GM12801 (cell line): ENCODE measurements around the gene LRRFIP2.

Experiments used
- TF ChIP-seq, protein P1 (sequence below): IDR thresholded peaks from one replicate; pipeline ENCODE4 v1.5.1; 2011; ENCODE audit warnings: control low read depth; ENCODE audit not compliant: insufficient read length; ENCODE audit errors: extremely low read depth

LRRFIP2 gene

DNA sequence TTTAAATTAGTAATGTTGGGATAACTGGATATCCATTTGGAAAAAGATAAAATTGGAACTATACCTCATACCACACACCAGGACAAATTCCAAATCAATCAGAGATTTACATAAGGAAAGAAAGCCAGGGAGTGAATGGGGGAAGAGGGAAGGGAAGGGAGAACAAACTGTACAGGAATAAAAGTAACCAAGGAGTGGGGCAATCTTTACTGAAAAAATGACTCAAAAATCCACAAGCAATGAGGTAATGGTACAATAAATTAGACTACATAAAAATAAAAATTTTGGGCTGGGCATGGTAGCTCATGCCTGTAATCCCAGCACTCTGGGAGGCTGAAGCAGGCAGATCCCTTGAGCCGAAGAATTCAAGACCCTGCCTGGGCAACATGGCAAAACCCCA lies 98.4 kb downstream of the LRRFIP2 start:
- TF ChIP-seq, protein P1, sequence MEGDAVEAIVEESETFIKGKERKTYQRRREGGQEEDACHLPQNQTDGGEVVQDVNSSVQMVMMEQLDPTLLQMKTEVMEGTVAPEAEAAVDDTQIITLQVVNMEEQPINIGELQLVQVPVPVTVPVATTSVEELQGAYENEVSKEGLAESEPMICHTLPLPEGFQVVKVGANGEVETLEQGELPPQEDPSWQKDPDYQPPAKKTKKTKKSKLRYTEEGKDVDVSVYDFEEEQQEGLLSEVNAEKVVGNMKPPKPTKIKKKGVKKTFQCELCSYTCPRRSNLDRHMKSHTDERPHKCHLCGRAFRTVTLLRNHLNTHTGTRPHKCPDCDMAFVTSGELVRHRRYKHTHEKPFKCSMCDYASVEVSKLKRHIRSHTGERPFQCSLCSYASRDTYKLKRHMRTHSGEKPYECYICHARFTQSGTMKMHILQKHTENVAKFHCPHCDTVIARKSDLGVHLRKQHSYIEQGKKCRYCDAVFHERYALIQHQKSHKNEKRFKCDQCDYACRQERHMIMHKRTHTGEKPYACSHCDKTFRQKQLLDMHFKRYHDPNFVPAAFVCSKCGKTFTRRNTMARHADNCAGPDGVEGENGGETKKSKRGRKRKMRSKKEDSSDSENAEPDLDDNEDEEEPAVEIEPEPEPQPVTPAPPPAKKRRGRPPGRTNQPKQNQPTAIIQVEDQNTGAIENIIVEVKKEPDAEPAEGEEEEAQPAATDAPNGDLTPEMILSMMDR, result no peak

DNA sequence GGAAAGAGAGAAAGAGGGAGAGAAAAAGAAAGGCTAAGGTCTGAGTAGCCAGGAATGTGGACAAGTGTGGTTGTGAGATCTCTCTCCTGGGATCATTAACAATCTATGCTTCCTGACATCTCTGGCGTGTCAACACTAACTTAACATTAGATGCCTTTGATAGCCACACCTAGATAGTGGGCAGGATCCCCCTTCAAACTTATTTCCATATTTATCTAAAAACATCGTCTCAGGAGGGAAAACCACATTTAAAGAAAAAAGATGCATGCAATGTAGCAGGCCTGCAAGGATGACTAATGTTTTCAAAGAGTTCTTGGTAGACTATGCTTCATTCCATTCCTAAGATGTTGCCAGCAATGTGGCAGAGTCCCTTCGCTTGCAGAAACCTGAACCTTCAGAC lies 100.2 kb downstream of the LRRFIP2 start:
- TF ChIP-seq, protein P1, result no peak

DNA sequence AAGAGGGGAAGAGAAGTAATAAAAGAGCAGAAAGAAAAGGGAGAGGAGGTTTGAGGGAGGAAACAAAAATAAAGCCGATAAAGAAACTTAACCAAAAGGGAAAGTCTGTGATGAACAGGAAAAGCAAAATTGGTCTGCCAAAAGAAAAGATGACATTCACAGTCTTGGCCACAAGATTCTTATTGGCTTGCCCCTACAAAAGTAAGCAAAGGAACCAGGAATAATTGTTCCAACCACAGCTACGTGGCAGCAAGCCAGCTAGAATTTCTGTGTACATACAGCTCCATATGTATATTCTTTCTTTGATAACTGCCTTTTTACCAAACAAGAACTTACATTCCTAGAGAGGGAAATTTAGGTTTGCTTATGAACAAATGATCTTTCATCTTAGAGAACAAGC lies 101.5 kb downstream of the LRRFIP2 start:
- TF ChIP-seq, protein P1, result no peak

DNA sequence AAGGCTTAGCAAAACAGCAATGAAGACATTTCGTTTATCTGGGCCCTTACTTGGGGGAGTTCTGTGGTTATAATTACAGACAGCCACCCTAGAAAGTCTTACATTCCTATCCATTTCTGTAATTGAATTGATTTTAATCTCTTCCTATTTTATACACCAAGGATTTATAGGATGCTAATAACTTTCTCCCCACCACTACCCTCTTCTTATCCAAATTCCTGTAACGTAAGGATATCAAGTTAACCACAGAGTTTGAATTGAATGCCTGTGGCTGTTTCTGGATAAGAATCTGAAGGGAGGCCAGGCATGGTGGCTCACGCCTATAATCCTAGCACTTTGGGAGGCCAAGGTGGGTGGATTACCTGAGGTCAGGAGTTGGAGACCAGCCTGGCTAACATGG lies 102.5 kb downstream of the LRRFIP2 start:
- TF ChIP-seq, protein P1, result no peak

DNA sequence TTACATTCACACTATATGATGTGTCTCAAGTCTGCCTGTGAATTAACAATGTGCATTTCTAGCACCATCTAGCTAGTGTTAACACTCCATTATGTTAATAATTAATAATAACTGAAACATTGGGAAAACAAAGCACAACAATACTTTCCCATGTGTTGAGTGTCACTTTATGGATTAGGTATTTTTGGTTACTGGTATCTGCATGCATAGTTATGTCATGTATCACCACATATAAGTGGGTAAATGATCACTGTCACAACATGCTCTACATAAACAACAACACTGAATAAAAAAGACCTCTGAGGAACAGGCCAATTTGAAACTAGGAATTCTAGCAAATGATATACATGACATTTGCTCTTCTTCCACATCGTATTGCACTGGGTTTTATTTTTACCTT lies 106.4 kb downstream of the LRRFIP2 start:
- TF ChIP-seq, protein P1, result no peak

DNA sequence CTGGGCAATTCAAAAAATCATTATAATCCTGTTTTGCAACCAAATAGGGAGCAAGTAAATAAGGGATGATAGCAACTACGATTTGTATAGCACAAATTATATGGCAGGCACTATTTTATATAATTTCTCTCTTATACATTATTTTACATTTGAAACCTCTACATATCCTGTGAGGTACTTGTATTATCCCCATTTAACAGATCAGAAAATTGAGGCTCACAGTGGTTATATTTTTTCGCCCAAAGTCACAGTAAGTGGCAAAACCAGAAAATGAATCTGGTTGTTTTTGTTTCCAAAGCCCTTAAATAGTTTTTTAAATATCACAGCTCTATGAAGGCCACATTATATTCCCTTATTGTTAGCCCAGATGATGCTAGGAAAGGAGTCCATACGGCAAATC lies 106.8 kb downstream of the LRRFIP2 start:
- TF ChIP-seq, protein P1, result no peak

DNA sequence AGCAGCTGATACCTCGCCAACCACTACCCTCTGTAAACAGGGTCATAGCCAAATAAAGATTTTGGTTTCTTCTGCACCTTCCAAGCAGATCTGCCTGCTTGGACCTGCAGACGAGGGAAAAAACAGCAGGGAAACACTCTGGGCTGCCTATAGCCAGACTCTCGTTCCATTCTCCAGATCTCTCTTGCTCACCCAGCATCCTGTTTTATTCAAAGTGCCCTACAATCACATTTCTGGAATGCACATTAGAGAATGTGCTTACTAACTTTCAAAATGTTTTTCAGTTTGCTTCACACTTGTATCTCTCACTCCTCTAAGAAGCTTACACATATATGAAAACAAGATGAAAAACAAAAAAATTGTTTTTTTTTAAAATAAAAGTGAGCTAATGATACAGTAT lies 109.6 kb downstream of the LRRFIP2 start:
- TF ChIP-seq, protein P1, result no peak

DNA sequence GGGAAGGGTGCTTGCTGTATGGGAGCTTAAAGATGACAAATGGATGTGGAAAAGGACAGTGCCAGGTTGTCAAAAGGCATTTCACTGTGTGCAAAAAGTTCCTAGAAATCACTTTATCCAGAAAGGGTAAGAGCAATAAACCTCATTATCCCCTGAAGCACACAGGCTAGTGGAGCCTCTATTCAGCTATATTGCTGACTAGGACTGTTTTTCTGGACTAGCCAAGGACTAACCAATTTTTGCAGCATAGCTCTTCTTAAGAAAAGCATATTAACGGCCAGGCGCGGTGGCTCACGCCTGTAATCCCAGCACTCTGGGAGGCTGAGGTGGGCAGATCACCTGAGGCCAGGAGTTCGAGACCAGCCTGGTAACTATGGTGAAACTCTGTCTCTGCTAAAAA lies 116.3 kb downstream of the LRRFIP2 start:
- TF ChIP-seq, protein P1, result no peak
